Measurements from ENCODE around the gene MOB2.

Gene MOB2

GRCh38 chr11:1450949-1451710, 35.4 kb downstream of the MOB2 start:
- no peak for DNase-seq (ENCODE audit: insufficient read length, low spot score)
- TF ChIP-seq CTCF (IDR thresholded peaks at IDR 0.05; ENCODE audit: insufficient read depth, missing control alignments) = no peak
- FAIRE-seq = no peak

- DNase-seq (ENCODE audit: insufficient read length, low spot score) (no peak), FAIRE-seq (no peak)
- no peak for TF ChIP-seq CTCF (IDR thresholded peaks at IDR 0.05; ENCODE audit: insufficient read depth, missing control alignments)
Observed at GRCh38 chr11:1450344-1450875, 36.2 kb downstream of the MOB2 start.

- FAIRE-seq = no peak
- TF ChIP-seq CTCF (IDR thresholded peaks at IDR 0.05; ENCODE audit: insufficient read depth, missing control alignments) = no peak
- DNase-seq (ENCODE audit: insufficient read length, low spot score) = no peak
Observed at GRCh38 chr11:1449490-1450243, 36.9 kb downstream of the MOB2 start.

GRCh38 chr11:1448882-1449281, 37.7 kb downstream of the MOB2 start:
- DNase-seq (ENCODE audit: insufficient read length, low spot score) (no peak), FAIRE-seq (no peak)
- no peak for TF ChIP-seq CTCF (IDR thresholded peaks at IDR 0.05; ENCODE audit: insufficient read depth, missing control alignments)

GRCh38 chr11:1447845-1448825, 38.4 kb downstream of the MOB2 start:
- no peak for TF ChIP-seq CTCF (IDR thresholded peaks at IDR 0.05; ENCODE audit: insufficient read depth, missing control alignments)
- FAIRE-seq (no peak), DNase-seq (ENCODE audit: insufficient read length, low spot score) (no peak)

GRCh38 chr11:1446623-1447022, 40.0 kb downstream of the MOB2 start:
- no peak for FAIRE-seq
- DNase-seq (ENCODE audit: insufficient read length, low spot score) = no peak
- no peak for TF ChIP-seq CTCF (IDR thresholded peaks at IDR 0.05; ENCODE audit: insufficient read depth, missing control alignments)
